Endothelial cell of umbilical vein (primary cell): ENCODE measurements around the gene BTBD17. TPM values are rescaled to one million over a fixed set of nuclear protein-coding genes. Genes with fewer than 3 reads are reported as not detected.

Experiments used
- BruUV-seq: library from RNA; stranded (reverse); fragments of 400-500 nt; replicated peaks from 2 replicates; lab custom pipeline; 2021; lab: Mats Ljungman, UMichigan
- CTCF ChIA-PET: fragments of 300-600, 350-600 bp; sonication (Branson Sonifier 250); formaldehyde crosslinking; loops from one replicate; lab custom pipeline; 2021; ENCODE audit warnings: antibody characterized with exemption, inconsistent platforms; lab: Charles Lee
- POLR2A ChIA-PET: fragments of 300-600, 350-600 bp; sonication (Branson Sonifier 250); formaldehyde crosslinking; loops from one replicate; lab custom pipeline; 2021; ENCODE audit warnings: antibody characterized with exemption, inconsistent platforms; lab: Charles Lee
- DNase-seq: peaks from one replicate; pipeline ENCODE4 v3.0.0-alpha.2; 2011; ENCODE audit warnings: low read depth, low spot score
- FAIRE-seq: peaks from 2 replicates; lab custom pipeline; 2011; peaks lifted over from hg19 to GRCh38; lab: Jason Lieb, UNC
- H2AFZ ChIP-seq: 2 replicates; pipeline ENCODE4 v1.6.0; 2012; ENCODE audit warnings: low read depth, low read length, control low read depth, inconsistent platforms
- H3K27ac ChIP-seq: 2 replicates; pipeline ENCODE4 v1.5.1; 2011; ENCODE audit warnings: low read depth, mild to moderate bottlenecking, control low read depth, low read length, moderate library complexity; ENCODE audit not compliant: insufficient read depth
- H3K27me3 ChIP-seq, 2 experiments: 2 replicates each; pipeline versions ENCODE4 v1.6.0 to v1.6.1; 2011; ENCODE audit warnings: low read length in 2 of 2, mixed read lengths in 1 of 2; ENCODE audit not compliant: control insufficient read depth in 2 of 2, insufficient read depth in 2 of 2
- H3K36me3 ChIP-seq, 2 experiments: 2 replicates in 1 of 2; 3 replicates in 1 of 2; pipeline ENCODE4 v1.5.1; 2011; ENCODE audit warnings: low read length in 2 of 2, mild to moderate bottlenecking in 1 of 2, moderate library complexity in 1 of 2; ENCODE audit not compliant: control insufficient read depth in 2 of 2, insufficient read depth in 2 of 2; ENCODE audit errors: extremely low read depth in 1 of 2
- H3K4me1 ChIP-seq: 3 replicates; pipeline ENCODE4 v1.5.1; 2011; ENCODE audit warnings: mild to moderate bottlenecking, low read length; ENCODE audit not compliant: control insufficient read depth, insufficient read depth; ENCODE audit errors: extremely low read depth
- H3K4me2 ChIP-seq: 2 replicates; pipeline ENCODE4 v1.6.1; 2011; ENCODE audit warnings: low read length, control low read depth, mixed read lengths; ENCODE audit not compliant: insufficient read depth
- H3K4me3 ChIP-seq, 3 experiments: fragments of 200-600 bp in 1 of 3; sonication (generic), shearing (Covaris generic) in 1 of 3; replicated peaks in 1 of 3; 2 replicates each; pipeline ENCODE4 v1.5.1; 2011 to 2016; ENCODE audit warnings: control low read depth in 3 of 3, low read length in 3 of 3, mild to moderate bottlenecking in 2 of 3, inconsistent platforms in 1 of 3, low read depth in 1 of 3, moderate library complexity in 1 of 3; ENCODE audit not compliant: insufficient read depth in 1 of 3
- H3K79me2 ChIP-seq: 2 replicates; pipeline ENCODE4 v1.6.0; 2012; ENCODE audit warnings: low read length, inconsistent platforms; ENCODE audit not compliant: control insufficient read depth, insufficient read depth
- H3K9ac ChIP-seq: replicated peaks from 2 replicates; pipeline ENCODE3; 2011; ENCODE audit warnings: low read length, control low read depth; ENCODE audit not compliant: insufficient read depth; ENCODE audit errors: extremely low read depth
- H3K9me1 ChIP-seq: replicated peaks from 3 replicates; pipeline ENCODE4 v1.6.0; 2011; ENCODE audit warnings: mild to moderate bottlenecking, low read length; ENCODE audit not compliant: control insufficient read depth, insufficient read depth; ENCODE audit errors: extremely low read depth
- H3K9me3 ChIP-seq: replicated peaks from 2 replicates; pipeline ENCODE4 v1.5.1; 2012; ENCODE audit warnings: low read length, inconsistent platforms; ENCODE audit not compliant: control insufficient read depth, insufficient read depth
- H4K20me1 ChIP-seq: replicated peaks from 2 replicates; pipeline ENCODE3; 2011; ENCODE audit warnings: mild to moderate bottlenecking, low read length; ENCODE audit not compliant: control insufficient read depth, insufficient read depth; ENCODE audit errors: extremely low read depth
- CTCF ChIP-seq, 2 donors: IDR thresholded peaks; 1 replicate in 1 of 2; 2 replicates in 1 of 2; pipeline ENCODE4 v1.5.1; 2011; ENCODE audit warnings: low read length in 2 of 2, mild to moderate bottlenecking in 2 of 2, moderate library complexity in 2 of 2, control low read depth in 1 of 2, inconsistent platforms in 1 of 2, low read depth in 1 of 2; ENCODE audit not compliant: insufficient read depth in 1 of 2; ENCODE audit errors: extremely low read depth in 1 of 2
- EZH2 ChIP-seq: IDR thresholded peaks from 2 replicates; pipeline ENCODE4 v1.6.1; 2012; ENCODE audit warnings: borderline replicate concordance, low read depth, mild to moderate bottlenecking, moderate library complexity, low read length, inconsistent platforms; ENCODE audit not compliant: severe bottlenecking
- FOS ChIP-seq: IDR thresholded peaks from 2 replicates; pipeline ENCODE4 v1.6.1; 2011; ENCODE audit warnings: mild to moderate bottlenecking, low read length, moderate library complexity, borderline replicate concordance; ENCODE audit not compliant: insufficient read depth
- GATA2 ChIP-seq: IDR thresholded peaks from 2 replicates; pipeline ENCODE4 v1.7.0; 2011; ENCODE audit warnings: low read depth, mild to moderate bottlenecking, moderate library complexity, mixed read lengths, low read length; ENCODE audit not compliant: insufficient read length, insufficient read depth
- JUN ChIP-seq: IDR thresholded peaks from 2 replicates; pipeline ENCODE4 v1.6.1; 2011; ENCODE audit warnings: borderline replicate concordance, low read depth; ENCODE audit not compliant: insufficient read length, insufficient read depth
- MAX ChIP-seq: IDR thresholded peaks from 2 replicates; pipeline ENCODE4 v1.6.1; 2011; ENCODE audit not compliant: insufficient read depth, insufficient read length
- MYC ChIP-seq: IDR thresholded peaks from one replicate; pipeline ENCODE4 v1.6.1; 2011; ENCODE audit warnings: mild to moderate bottlenecking, low read depth, low read length
- POLR2A ChIP-seq: IDR thresholded peaks from 2 replicates; pipeline ENCODE4 v1.6.1; 2012; ENCODE audit warnings: low read depth, mild to moderate bottlenecking, control low read depth, low read length
- POLR2AphosphoS5 ChIP-seq: IDR thresholded peaks from 2 replicates; pipeline ENCODE4 v1.6.1; 2012; ENCODE audit warnings: low read depth, mild to moderate bottlenecking, control low read depth, low read length, moderate library complexity; ENCODE audit not compliant: insufficient read depth
- dilution Hi-C: fragments of 300-500 bp; cut with MboI; formaldehyde crosslinking; loops from one replicate; pipeline ENCODE4 v1.15.0; 2019; ENCODE audit warnings: low sequenced_read_pairs; ENCODE audit not compliant: extremely low pct_ligation_motif_present
- intact Hi-C: fragments of 100-400 bp; cut with micrococcal nuclease; formaldehyde crosslinking; loops from one replicate; pipeline ENCODE4 v1.10.0; 2022
- polyA plus RNA-seq, 4 experiments: library from polyadenylated mRNA; depleted of rRNA in 3 of 4; stranded (reverse) in 3 of 4; unstranded in 1 of 4; fragments of >200 nt; gene quantifications; 2 replicates each; pipeline versions ENCODE4 v1.2.1 to v1.2.3, GENCODE V29; 2011 to 2012; ENCODE audit warnings: missing spikeins in 1 of 4
- total RNA-seq: library from RNA; stranded (reverse); gene quantifications from 2 replicates; pipeline ENCODE4 v1.2.3, GENCODE V29; 2021

BTBD17 gene
- total and polyA plus RNA-seq, 2 donors (not counting 3 experiments of a cell fraction or from before 2014, with no cell fraction given) = not detected

- Histone ChIP-seq H3K9ac (no peak overlapping the region), H4K20me1 (no peaks in the 10 kb centered on the region), H3K9me3 (no peaks in the 10 kb centered on the region), H3K4me2 (no peak overlapping the region), H3K27me3 (no peaks in the 10 kb centered on the region), H3K36me3 (no peaks in the 10 kb centered on the region), H3K9me1 (no peaks in the 10 kb centered on the region), H3K4me1 (no peaks in the 10 kb centered on the region), H3K27ac (no peak overlapping the region), H3K4me3 (no peak overlapping the region), H3K79me2 (no peaks in the 10 kb centered on the region), H2AFZ (no peak overlapping the region)
- no TSS peak for BruUV-seq
- dilution Hi-C loops = no loop called here
- DNase-seq = no peak
- CTCF ChIA-PET = no interaction called here
- intact Hi-C loops = no loop called here
- no peak for FAIRE-seq
- POLR2A ChIA-PET = no interaction called here
- TF ChIP-seq EZH2 (no peak), POLR2A (no peak), FOS (no peak), JUN (no peak), MYC (no peak), CTCF (IDR thresholded peaks at IDR 0.05; ENCODE audit: extremely low read depth in 1 of 2, insufficient read depth in 1 of 2, low read depth in 1 of 2, low read length in 2 of 2) (no peak), MAX (no peak), POLR2AphosphoS5 (no peak), GATA2 (no peak)
These were observed 43.3 kb downstream of the BTBD17 start for GRCh38 chr17:74318391-74318790.
